GM21717 (cell line): Measurements from ENCODE around the gene ELF5.

Experiments
- ATAC-seq: cut with Tn5 transposase; IDR thresholded peaks from one replicate; pipeline ENCODE4 v1.9.1; 2021; ENCODE audit warnings: mild to moderate bottlenecking, moderate library complexity; ENCODE audit not compliant: unreplicated experiment

The ELF5 gene

GRCh38 chr11:34523053-34523452 is 9.5 kb upstream of the ELF5 start:
- ATAC-seq = no peak

- no peak for ATAC-seq
These were observed 8.6 kb upstream of the ELF5 start for GRCh38 chr11:34522188-34522587.

- no peak for ATAC-seq
These were observed 7.7 kb upstream of the ELF5 start for GRCh38 chr11:34521265-34521664.

- ATAC-seq = no peak
These were observed 6.1 kb upstream of the ELF5 start for GRCh38 chr11:34519595-34520235.

GRCh38 chr11:34516247-34517040 is 2.9 kb upstream of the ELF5 start:
- no peak for ATAC-seq

- no peak for ATAC-seq
These were observed 1.0 kb upstream of the ELF5 start for GRCh38 chr11:34514597-34514996.

GRCh38 chr11:34512840-34513681 is 533 bp downstream of the ELF5 start:
- no peak for ATAC-seq

- no peak for ATAC-seq
These were observed 2.9 kb downstream of the ELF5 start for GRCh38 chr11:34510673-34511072.

GRCh38 chr11:34510218-34510617 is 3.4 kb downstream of the ELF5 start:
- no peak for ATAC-seq

- no peak for ATAC-seq
These were observed 4.2 kb downstream of the ELF5 start for GRCh38 chr11:34509336-34509876.

GRCh38 chr11:34508524-34508923 is 5.1 kb downstream of the ELF5 start:
- no peak for ATAC-seq

- no peak for ATAC-seq
These were observed 6.0 kb downstream of the ELF5 start for GRCh38 chr11:34507610-34508009.

- ATAC-seq = no peak
These were observed 6.4 kb downstream of the ELF5 start for GRCh38 chr11:34507156-34507555.

- ATAC-seq = no peak
These were observed 7.7 kb downstream of the ELF5 start for GRCh38 chr11:34505874-34506273.

GRCh38 chr11:34502949-34503348 is 10.6 kb downstream of the ELF5 start:
- no peak for ATAC-seq

GRCh38 chr11:34501949-34502348 is 11.6 kb downstream of the ELF5 start:
- ATAC-seq = no peak

GRCh38 chr11:34501500-34501899 is 12.1 kb downstream of the ELF5 start:
- ATAC-seq = no peak

- ATAC-seq = no peak
These were observed 13.7 kb downstream of the ELF5 start for GRCh38 chr11:34499719-34500500.

- no peak for ATAC-seq
These were observed 17.7 kb downstream of the ELF5 start for GRCh38 chr11:34495724-34496377.

GRCh38 chr11:34495239-34495723 is 18.3 kb downstream of the ELF5 start:
- ATAC-seq = no peak
